Measurements from ENCODE around the gene PCBP3.
"Not testable (repeated sequence)": the region's sequence is repeated elsewhere in the genome, so short reads cannot be mapped to it uniquely, and the experiment has no call there.

The PCBP3 gene

DNA sequence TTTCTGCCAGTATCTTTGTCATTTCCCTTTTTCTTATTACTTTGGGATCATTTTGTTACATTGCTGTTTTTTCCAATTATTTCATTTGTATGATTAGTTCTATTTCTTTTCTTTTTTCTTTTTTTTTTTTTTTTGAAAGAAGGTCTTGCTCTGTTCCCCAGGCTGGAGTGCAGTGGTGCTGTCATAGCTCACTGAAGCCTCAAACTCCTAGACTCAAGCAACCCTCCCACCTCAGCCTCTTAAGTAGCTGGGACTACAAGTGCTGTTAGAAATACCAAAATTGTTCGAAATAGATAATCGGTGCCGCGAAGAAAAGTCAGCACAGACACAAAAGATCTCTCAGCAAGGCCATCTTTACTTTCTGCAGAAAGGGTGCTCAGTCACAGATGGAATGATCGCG lies 311.4 kb downstream of the PCBP3 start:
- no peak for DNase-seq

DNA sequence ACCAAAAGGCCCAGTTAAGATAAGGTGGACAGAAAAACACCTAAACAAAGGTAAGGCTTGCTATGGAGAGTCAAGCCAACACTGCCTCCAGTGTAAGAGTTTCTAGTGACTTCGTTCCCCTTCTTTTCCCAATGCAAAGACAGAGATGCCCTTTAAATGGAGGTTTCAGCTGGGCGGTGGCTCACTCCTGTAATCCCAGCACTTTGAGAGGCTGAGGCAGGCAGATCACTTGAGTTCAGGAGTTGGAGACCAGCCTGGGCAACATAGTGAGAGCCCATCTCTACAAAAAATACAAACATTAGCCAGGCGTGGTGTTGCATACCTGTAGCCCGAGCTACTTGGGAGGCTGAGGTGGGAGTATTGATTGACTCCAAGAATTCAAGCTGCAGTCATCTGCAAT lies 314.0 kb downstream of the PCBP3 start:
- DNase-seq, result no peak

DNA sequence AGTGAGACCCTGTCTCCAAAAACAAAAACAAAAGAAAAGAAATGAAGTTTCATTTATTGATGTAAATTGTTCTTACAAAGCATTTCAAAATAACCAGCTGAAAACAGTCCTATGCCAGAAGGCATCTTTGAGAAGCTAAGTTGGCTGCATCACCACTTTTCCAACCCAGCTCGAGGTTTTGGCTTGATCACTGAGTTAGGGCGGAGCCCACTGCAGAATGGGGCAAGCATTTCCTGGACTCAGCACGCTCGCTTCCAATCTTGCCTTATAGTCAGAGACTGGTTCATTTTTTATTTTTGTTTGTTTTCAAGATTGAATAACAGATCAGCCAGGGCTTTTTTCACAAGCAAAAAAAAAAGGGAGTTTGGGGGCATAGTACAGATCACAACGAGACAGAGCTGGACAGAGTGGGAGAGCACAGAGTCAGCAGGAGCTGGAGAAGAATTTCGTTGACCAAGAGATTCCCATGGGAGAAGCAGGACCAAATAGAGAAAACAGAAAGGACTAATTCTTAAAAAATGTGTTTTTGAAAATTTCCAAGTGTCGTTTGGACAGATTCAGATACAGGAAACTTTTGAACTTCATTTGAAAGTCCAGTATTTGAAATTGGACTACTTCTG lies 314.6 kb downstream of the PCBP3 start:
- DNase-seq, result no peak

DNA sequence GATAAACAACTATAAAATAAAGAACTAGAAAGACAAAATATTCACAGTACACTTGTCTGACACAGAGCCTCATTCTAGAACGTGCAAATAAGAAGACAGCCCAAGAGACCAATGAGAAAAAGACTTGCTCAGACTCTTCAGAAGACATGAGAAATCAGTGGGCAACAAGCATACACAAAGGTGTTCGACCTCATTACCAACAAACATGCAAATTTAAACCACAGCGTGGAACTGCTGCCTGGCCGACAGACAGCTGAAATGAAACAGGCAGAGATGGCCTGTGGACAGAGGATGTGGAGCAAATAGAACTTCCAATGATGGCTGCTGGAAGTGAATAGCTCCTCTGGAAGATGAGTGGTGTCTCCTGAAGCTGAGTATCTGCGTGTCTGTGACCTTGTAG lies 315.7 kb downstream of the PCBP3 start:
- DNase-seq, result no peak

DNA sequence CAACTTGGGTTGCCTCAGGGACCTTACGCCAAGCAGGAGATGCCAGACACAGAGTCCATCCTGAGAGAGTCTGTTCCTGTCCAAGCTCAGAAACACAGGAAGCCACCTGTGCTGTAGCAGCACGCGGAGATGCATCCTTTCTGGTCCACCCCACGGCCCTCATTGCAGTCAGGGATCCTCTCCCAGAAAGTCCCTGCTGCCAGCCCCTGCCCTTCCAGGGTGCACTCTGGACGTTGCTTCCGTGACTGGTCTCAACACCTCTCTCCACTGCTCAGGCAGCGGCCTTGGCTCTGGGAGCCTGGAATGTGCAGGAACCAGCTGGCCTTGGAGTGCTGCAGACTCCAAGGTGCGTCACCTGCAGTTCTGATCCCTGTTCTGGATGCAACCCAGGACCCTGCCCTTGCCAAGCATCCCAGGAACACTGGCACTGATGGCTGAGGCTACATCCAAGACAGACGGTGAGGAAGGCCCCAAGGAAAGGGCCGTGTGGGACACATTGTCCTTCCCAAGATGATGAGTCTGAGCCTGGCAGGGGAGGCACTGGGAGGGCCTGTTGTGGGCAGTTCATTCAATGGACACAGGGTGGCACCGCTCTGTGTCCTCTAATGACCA lies 316.4 kb downstream of the PCBP3 start:
- DNase-seq, result no peak

DNA sequence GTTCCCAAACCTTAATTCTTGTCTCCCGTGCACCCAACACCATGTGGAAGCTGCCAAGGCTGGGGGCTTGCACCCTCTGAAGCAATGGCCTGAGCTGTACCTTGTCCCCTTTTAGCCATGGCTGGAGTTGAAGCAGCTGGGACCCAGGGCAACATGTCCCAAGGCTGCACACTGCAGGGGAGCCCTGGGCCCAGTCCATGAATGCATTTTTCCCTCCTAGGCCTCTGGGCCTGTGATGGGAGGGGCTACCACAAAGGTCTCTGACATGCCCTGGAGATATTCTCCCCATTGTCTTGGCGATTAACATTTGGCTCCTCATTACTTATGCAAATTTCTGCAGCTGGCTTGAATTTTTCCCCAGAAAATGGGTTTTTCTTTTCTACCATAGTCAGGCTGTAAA lies 317.9 kb downstream of the PCBP3 start:
- not testable (repeated sequence) for DNase-seq

DNA sequence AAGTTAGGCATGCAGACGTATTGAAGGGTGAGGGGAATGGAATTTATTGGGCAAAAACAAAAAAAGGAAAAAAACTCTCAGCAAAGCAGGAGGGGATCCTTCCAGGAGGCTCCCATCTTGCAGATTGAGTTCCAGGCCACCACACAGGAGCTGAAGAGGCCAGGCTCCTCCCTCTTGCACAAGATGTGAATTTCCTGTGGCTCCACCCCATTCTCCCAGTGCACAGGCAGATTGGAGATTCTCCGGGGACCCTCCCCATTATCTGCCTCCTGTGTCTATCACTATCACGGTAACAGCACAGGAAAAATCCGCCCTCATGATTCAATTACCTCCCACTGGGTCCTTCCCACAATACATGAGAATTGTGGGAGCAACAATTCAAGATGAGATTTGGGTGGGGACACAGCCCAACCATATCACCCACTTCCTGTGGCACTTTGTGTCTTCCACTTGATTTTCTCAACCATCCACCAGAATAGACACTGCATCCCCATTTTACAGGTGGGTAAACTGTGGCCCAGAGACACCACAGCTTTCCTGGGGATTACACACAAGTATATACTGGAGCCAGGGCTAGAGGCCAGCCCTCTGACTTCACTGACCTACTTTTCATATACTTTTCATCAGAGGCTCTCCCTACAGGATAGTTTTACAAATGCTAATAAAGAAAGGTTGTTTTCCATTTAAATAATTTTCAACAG lies 319.2 kb downstream of the PCBP3 start:
- no peak for DNase-seq

DNA sequence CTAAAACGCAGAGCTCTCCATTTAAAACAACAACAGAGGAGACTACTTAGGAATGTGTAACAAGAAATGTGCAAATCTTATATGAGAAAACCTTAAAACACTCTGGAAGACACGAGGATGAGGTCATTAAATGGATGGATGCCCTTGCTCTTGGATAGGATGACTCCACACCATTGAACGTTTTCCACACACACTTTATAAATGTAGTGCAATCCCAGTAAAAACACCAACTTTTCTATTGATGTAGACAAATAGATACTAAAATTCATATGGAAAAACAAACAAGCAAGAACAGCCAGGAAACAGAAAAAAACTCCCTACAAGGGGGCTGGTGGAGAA lies 319.7 kb downstream of the PCBP3 start:
- no peak for DNase-seq

DNA sequence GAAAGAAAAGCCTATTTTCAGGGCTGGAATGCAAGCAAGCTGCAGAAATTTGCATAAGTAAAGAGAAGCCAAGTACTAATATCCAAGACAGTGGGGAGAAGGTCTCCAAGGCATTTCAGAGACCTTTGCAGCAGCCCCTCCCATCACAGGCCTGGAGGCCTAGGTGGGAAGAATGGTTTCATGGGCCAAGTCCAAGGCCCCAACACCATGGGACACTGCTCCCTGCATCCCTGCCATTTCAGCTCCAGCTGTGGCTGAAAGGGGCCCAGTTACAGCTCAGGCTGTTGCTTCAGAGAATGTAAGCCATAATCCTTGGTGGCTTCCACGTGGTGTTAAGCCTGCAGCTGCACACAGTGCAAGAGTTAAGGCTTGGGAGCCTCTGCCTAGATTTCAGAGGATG lies 321.1 kb downstream of the PCBP3 start:
- no peak for DNase-seq

DNA sequence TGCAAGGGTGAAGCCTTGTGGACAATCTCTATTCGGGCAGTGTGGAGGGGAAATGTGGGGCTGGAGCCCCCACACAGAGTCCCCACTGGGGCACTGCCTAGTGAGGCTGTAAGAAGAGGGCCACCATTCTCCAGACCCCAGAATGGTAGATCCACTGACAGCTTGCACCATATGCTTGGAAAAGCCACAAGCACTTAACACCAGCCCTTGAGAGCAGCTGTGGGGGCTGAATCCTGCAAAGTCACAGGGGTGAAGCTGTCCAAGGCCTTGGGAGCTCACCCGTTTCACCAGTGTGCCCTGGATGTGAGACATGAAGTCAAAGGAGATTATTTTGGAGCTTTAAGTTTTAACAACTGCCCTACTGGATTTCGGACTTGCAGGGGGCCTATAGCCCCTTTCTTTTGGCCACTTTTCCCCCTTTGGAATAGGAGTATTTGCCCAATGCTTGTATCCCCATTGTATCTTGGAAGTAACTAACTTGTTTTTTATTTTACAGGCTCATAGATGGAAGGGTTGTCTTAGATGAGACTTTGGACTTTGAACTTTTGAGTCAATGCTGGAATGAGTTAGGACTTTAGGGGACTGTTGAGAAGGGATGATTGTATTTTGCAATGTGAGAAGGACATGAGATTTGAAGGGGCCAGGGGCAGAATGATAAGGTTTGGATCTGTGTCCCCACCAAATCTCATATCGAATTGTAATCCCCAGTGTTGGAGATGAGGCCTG lies 321.7 kb downstream of the PCBP3 start:
- DNase-seq, result no peak

DNA sequence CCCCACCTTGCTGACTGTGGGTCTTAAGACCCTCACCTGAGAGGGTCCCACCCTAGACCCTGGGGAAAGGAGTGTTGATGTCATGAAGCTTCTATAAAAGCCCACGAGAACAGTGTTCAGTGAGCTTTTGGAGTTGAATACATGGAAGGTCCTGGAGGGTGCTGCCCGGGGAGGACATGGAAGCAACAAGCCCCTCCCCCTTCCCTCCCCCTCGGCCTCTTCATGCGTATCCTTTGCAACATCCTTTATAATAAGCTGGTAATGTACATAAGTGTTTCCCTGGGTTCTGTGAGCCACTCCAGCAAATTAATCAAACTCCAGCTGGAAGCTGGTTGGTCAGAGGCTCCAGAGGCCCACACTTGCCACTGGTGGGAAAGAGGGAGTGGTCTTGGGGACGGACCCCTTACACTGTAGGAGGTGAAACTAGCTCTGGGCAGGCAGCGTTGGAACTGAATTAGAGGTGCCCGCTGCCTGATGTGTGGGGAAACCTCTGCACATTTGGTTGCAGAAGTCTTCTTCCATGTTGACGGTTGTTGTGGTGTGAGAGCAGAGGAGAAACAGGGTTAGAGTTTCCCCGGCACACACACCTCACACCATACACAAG lies 323.4 kb downstream of the PCBP3 start:
- DNase-seq, result no peak

DNA sequence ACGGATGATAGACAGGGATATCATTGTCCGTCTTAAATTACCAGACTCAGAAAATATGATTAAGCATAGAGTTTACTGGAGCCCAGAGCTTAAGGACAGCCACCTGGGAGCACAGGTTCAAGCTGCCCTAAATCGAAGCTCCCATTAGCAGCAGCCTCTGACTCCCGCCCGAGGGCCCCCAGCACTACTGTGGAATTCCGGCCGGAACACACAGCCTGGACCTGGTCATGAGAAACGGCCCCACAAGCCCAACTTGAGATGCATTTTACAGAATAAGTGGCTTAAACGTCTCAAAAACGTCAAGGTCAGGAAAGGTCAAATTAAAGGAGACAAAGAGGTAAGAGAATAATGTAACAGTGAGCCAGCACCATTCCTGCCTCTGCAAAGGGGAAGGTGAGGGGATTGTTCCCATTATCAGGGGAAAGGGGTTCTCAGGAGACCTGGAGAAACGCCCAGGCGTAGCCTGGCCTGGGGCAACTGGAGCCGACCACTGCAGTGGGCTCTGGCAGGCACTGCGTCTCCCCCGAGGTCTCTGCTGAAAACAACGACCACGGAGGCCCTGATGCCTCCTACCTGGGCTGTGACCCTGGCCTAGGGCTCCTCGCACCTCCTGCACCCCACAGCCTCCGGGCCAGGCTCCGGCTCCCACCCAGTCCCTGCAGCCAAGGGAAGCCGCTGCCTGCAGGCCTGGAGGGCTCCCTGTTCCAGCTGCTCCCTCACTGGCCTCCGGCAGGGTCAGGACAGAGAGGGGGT lies 326.6 kb downstream of the PCBP3 start:
- DNase-seq, result no peak

DNA sequence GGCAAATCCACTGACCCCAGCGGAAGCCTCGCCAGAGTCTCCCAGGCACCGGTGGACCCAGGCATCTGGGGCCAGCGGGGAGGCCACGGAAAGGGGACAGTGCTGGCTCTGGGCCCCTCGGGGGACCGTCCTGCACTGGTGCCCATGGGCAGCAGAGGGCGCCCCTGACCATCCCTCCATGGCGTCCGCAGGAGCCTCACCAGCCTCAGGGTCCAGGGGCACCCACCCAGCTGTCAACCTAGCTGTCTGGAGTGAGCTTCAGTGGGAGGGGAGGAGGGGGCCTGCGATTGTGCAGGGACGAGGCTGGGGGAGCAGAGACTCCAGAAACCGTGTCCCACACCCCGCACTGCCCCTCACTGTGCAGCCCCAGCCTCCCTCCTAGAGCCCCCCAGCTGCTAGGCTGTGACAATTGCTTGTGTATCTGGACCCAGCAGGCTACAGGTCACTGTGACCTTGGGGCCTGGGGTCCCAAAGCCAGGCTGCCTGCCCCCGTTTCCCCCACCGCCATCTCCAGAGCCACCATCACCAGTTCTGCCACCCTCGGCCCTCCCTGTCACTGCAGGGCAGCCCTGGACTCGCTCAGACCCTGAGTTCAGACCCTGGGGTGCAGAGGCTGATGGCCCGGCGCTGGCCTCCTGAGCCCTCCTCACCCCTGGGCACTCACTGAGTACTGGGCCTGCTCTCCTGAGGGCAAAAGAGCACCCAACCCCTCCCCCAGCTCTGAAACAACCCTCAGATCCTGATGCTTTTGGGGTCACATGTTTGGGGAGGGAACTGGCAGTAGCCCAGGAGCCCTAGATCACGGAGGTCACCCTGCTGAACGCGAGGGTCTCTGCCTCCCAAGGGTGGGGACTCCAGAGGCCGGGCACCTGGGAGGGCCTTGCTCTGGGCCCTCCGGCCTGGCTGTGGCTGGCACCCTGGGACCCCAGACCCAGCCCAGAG lies 327.4 kb downstream of the PCBP3 start:
- DNase-seq, result peak; percentile 89

DNA sequence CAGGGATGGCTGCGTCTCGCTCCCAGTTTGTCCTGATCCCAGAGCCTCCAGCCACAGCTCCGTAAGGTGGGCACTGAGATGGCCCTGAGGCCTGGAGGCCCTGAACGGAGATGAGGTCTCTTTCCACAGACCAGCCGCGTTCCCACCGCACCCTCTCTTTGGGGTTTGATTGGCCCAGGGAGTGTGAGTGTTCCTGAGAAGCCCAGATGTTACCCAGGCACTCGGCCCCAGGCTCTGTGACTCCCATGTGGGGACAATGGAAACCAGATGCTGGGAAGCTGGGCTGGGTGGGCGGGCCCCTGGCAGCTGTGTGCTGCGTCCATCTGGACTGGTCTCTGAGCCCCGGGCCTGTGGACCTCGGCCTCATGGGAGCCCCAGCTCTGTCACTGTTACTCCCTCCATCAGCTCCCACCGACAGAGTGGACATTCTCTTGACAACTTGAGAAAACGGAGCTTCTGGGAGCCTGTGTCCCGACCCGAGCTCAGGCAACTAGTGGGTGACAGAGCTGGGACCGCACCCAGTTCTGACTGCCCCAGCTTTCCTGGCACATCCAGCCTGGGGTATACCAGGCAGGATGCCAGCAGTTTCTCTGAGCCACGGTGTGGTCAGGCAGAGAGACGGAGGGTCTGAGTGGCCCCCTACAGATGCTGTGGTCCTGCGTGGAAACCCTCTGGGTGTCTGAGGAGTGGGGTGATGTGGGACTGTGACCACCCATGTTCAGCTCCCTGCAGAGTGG lies 328.3 kb downstream of the PCBP3 start:
- no peak for DNase-seq

DNA sequence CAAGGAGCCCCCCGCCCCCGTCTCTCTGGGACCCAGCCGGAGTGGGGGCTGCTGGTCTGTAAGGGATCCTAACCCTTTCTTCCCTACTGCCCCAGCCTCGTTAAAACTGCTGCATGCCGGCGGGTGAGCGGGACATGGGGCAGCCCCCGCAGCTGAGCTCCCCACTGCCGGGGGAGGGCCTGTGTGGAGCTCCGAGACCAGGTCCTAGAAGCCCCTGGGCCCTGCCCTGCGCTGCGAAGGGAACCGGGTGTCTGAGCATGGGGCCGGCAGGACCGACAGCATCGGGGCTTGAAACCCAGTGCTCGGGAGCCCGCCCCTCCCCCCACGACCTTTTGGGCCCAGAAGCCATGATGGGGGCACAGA lies 328.8 kb downstream of the PCBP3 start:
- no peak for DNase-seq

DNA sequence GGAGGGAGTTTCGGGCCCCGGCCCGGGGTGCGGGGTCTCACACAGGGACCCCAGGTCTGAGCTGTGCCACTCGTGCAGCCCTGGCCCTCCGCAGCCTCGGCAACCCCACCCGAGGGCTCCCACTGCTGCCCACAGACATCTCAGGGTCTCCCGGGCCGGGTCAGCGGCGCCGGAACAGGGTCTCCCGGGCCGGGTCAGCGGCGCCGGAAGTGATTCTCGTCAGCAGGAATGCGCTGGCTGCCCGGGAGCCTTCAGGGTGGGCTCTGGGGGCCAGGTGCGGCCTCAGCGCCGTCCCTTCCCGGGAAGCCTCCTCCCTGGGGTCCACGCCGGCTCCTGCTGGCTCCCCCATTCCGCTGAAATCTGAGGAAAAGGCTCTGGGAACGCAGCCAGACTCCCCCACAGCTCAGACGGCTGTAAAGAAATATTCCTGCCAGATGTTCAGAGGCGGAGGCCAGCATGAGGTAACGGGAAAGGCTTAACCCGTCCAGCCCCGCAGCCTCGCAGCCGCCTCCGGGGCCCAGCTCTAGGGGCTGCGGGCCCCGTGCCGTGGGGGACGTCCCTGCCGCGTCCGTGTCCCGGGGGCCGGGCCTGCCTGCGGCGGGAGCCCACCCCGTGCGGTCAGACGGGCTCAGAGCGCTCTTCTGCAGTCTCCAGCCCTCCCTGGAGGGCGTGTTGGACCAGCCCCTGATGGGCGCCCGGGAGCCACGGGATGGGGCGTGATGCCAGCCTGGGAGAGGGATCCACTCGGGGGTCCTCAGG lies 329.4 kb downstream of the PCBP3 start:
- no peak for DNase-seq

DNA sequence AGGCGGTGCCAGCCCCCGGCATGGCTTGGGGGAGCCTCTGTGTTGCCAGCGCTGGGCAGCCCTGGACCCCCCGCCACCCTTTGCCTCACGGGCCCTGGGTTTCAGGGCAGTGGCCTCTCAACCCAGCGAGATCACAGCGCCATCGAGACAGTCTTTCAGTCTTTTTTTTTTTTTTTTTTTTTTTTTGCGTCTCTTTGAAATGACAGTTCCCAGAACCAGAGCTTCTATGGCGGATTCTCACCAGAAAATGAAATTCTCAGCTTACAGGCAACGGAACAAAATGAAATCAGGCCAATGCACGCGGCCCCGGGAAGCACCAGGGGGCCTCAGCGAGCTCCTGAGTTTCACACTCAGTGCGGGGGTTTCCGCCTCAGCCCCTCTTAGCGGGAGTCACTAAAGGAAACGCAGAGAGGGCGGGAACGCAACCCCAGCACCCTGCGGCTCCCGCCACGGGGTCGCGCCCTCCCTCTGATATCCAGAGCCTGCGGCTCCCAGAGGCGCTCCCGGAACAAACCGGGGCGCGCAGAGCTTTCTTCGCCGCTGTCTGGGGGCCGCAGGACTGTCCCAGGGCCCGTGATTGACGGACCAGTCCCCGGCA lies 330.0 kb downstream of the PCBP3 start:
- peak; percentile 95 for DNase-seq

DNA sequence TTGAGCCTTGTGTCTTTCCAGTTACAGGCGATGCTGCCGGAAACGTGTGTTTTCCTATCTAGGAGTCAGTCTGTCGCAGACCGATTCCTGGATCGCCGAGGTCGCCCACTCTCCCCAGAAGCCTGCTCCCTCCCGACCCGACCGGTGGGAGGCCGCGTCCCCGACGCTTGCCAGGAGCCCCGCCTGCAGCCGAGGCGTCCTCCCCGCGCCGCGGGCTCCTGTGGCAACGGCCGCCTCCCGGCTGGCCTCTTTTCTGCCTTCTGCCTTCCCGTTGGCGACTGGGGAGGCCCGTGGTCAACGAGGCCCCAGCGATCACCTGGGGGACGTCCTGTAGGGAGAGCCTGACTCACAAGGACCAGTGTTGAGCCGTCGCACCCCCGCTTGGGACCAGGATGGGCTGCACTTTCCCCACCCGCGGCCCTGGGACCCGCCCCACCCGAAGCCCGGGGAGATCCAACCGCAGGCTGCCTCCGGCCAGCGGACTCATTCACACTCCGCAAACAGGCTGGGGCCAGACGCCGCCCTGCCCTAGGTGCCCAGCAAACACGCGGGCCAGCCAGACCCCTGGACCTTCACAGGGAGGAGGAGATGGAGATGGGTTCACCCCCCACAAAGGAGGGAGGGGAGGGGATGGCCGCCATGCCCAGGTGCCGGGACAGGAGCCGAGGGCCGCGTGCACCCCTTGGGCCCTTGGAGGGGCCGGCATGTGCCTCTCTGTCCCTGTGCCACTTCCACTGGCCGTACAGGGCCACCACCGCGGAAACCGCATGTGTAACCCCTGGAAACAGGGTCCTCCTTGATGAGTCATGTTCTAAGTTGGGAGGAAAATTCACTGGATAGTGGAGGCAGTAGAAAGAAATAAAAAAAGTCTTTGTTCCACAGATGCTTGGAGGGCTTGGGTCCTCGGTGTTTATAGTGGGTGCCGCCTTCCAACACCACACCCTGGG lies 330.8 kb downstream of the PCBP3 start:
- DNase-seq, result peak; percentile 93

Measured in retina (tissue), 1 donor.